ENCODE results near the gene QPCTL. TPM values are rescaled to one million over a fixed set of nuclear protein-coding genes. Genes with fewer than 3 reads are reported as not detected.

QPCTL gene
- 13.7 and 18.0 TPM in 2 replicates for total RNA-seq

- H3K27me3 Mint-ChIP-seq (ENCODE audit: insufficient read depth): no peaks in the 10 kb centered on the region
- no peaks in the 10 kb centered on the region for H3K9me3 Mint-ChIP-seq
- peaks cover 5% of the 10 kb centered on the region for H3K4me1 Mint-ChIP-seq (ENCODE audit: low read depth)
- H3K27ac Mint-ChIP-seq: peak within 1 kb of the TSS; percentile 99
- intact Hi-C loops (cut with micrococcal nuclease): loop anchor here (1.0 to 2.0 kb wide), 15 partner anchors 11 to 1656 kb away; partner anchors contain the start of genes DHX34, DMWD, ERCC1 and FBXO46
- H3K36me3 Mint-ChIP-seq (ENCODE audit: low read depth): peaks cover 21% of the 10 kb centered on the region
- peak; percentile 97 for DNase-seq (ENCODE audit: low spot score)
- H3K4me3 Mint-ChIP-seq: peak within 1 kb of the TSS; percentile 98
Measured at GRCh38 chr19:45692187-45693105, at the start of gene QPCTL. TSS of gene QPCTL (plus strand) at chr19:45692666. CDS start at chr19:45692704, 38 bp downstream.

GRCh38 chr19:45643024-45643926 lies 49.2 kb upstream of the QPCTL start:
- peak overlapping the region; percentile 78 for H3K4me3 Mint-ChIP-seq
- no peaks in the 10 kb centered on the region for H3K9me3 Mint-ChIP-seq
- intact Hi-C loops (cut with micrococcal nuclease): loop anchor here (1.0 to 2.0 kb wide), 9 partner anchors 24 to 220 kb away; partner anchors contain the start of genes OPA3, RTN2, SYMPK and VASP
- no peaks in the 10 kb centered on the region for H3K27me3 Mint-ChIP-seq (ENCODE audit: insufficient read depth)
- peaks cover 37% of the 10 kb centered on the region for H3K4me1 Mint-ChIP-seq (ENCODE audit: low read depth)
- H3K27ac Mint-ChIP-seq: peak overlapping the region; percentile 98
- peaks cover 15% of the 10 kb centered on the region for H3K36me3 Mint-ChIP-seq (ENCODE audit: low read depth)
- DNase-seq (ENCODE audit: low spot score): peak; percentile 86

DNA sequence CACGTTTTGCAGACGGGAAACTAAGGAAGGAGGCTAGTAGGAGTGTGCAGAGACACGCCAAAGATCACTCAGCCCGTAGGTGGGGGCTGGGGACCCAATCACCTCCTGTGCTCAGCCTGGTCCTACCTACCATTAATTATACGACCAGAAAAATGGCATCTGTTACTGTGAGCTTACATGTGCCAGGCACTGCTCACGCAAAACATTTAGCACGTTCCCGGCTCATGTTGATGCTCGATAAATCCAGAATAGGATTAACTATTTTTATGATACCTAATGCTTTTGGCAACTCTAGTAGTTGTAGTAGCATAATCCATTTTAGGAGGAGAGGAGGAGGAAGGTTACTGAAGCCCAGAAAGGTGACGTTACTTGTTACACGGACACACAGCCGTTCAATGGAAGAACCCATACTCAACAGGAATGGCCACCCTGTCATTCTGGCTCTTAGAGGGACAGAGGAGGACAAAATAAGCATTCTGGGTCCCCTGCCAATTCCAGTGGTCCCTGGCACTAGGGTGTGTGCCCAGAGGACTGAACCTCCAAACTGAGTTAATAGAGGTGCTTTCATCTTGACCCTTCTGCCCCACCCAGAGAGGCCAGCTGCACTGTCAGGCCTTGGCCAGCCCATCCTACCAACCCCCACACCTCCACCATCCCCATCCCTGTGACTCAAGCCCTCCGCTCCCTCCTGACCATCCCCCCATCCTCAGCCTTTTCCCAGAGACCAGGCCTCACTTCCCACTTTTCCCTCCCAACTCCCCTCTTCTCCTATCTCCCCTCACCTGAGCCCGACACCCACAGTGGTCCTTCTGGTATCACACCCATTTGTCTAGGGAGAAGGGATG lies 48.3 kb upstream of the QPCTL start:
- DNase-seq (ENCODE audit: low spot score): no peak
- intact Hi-C loops (cut with micrococcal nuclease): loop anchor here (1.0 to 2.0 kb wide), 9 partner anchors 23 to 219 kb away; partner anchors contain the start of genes OPA3, RTN2, SYMPK and VASP
- peak overlapping the region; percentile 78 for H3K4me3 Mint-ChIP-seq
- no peaks in the 10 kb centered on the region for H3K27me3 Mint-ChIP-seq (ENCODE audit: insufficient read depth)
- H3K36me3 Mint-ChIP-seq (ENCODE audit: low read depth): peaks cover 8% of the 10 kb centered on the region
- no peak overlapping the region for H3K27ac Mint-ChIP-seq
- H3K9me3 Mint-ChIP-seq: no peaks in the 10 kb centered on the region
- H3K4me1 Mint-ChIP-seq (ENCODE audit: low read depth): peaks cover 29% of the 10 kb centered on the region

DNA sequence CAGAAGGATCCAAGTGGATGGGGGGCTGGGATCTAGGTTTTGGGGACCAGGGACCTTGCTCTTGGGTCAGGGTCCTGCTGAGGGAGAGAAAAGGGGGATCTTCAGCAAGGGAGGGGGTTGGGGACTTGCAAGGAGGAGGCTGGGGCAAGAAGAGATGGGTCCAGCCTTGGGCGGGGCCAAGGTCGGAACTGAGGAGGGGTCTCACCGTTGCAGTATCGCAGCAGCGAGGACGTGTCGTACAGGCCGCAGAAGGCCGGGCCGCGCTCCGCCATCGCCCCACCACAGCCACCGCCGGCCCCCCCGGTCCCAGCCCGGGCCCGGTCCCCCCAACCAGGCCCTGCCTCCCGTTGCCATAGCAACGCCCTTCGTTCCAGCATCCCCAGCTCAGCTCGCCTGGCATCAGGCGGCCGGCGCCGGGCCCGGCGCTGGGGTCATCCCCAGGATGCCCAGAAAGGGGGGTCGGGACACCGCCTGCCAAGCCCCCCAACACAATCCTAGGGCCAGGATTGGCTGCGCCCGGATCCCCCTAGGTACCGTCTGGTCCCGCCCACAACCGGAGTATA lies 47.3 kb upstream of the QPCTL start:
- H3K36me3 Mint-ChIP-seq (ENCODE audit: low read depth): peaks cover 8% of the 10 kb centered on the region
- intact Hi-C loops (cut with micrococcal nuclease): loop anchor here (1.0 kb wide), 1 partner anchor 47 kb away; the partner anchor contains the start of gene QPCTL
- peak overlapping the region; percentile 88 for H3K4me3 Mint-ChIP-seq
- peaks cover 27% of the 10 kb centered on the region for H3K4me1 Mint-ChIP-seq (ENCODE audit: low read depth)
- H3K27ac Mint-ChIP-seq: peak overlapping the region; percentile 81
- DNase-seq (ENCODE audit: low spot score): no peak
- H3K9me3 Mint-ChIP-seq: no peaks in the 10 kb centered on the region
- H3K27me3 Mint-ChIP-seq (ENCODE audit: insufficient read depth): no peaks in the 10 kb centered on the region

DNA sequence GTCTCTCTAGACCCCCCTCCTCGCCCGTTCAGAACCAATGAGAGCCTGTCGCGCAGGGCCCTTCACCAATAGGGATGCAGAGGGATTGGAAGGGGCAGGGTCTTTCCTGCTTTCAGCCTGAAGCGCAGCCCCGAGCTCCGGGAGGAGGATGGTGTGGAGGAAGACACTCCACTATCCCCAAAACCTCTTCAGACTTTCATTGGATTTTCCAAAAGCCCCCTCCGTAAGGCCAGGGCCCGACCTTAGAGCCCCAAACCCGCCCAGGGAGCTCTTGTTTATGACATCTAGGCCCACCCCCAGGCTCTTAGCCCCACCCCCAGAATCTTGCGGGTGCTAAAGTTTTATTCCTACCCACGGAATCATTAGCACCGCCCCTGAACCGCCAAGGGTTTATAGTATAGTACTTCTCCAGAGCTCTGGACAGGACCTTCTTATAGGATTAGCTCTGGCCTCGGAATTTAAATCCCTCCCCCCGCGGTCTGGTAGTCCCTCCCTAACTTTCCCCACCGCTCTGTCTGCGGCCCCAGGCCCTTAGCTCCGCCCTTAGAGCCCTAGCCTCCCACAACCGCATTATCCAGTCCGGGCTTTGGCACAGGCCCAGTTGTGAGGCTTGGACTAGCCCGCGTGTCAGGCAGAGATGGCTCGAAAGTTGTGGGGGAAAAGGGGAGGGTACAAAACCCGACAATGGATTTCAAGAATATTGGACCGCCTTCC lies 46.7 kb upstream of the QPCTL start:
- DNase-seq (ENCODE audit: low spot score): peak; percentile 81
- peaks cover 7% of the 10 kb centered on the region for H3K36me3 Mint-ChIP-seq (ENCODE audit: low read depth)
- no peaks in the 10 kb centered on the region for H3K27me3 Mint-ChIP-seq (ENCODE audit: insufficient read depth)
- peak overlapping the region; percentile 81 for H3K27ac Mint-ChIP-seq
- H3K4me1 Mint-ChIP-seq (ENCODE audit: low read depth): peaks cover 25% of the 10 kb centered on the region
- intact Hi-C loops (cut with micrococcal nuclease): loop anchor here (1.0 kb wide), 3 partner anchors 32 to 47 kb away; partner anchors contain the start of gene QPCTL
- no peaks in the 10 kb centered on the region for H3K9me3 Mint-ChIP-seq
- H3K4me3 Mint-ChIP-seq: peak overlapping the region; percentile 88

DNA sequence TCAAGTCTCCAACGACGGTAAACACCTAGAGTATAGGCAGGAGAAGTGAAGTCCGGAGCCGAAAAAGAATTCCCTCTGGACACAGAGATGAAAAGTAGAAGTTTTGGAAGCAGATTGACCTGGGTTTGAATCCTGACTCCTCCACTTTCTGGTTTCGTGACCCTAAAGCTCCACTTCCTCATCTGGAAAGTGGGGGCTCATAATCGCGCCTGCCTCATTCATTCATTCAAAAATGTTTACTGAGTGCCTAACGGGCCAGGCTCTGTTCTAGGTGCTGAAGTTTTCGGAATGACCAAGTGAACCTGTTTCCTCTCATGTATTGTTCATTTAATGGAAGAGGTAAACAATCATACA lies 46.1 kb upstream of the QPCTL start:
- Mint-ChIP-seq H3K4me1 (ENCODE audit: low read depth) (peaks cover 19% of the 10 kb centered on the region), H3K27ac (peak overlapping the region; percentile 65), H3K27me3 (ENCODE audit: insufficient read depth) (no peaks in the 10 kb centered on the region), H3K36me3 (ENCODE audit: low read depth) (peaks cover 2% of the 10 kb centered on the region), H3K9me3 (no peaks in the 10 kb centered on the region), H3K4me3 (peak overlapping the region; percentile 88)
- intact Hi-C loops (cut with micrococcal nuclease): loop anchor here (1.0 kb wide), 2 partner anchors 31 to 35 kb away; no protein-coding TSS in a partner anchor
- no peak for DNase-seq (ENCODE audit: low spot score)

GRCh38 chr19:45650722-45651121 lies 41.7 kb upstream of the QPCTL start:
- Mint-ChIP-seq H3K27me3 (ENCODE audit: insufficient read depth) (peaks cover 2% of the 10 kb centered on the region), H3K9me3 (no peaks in the 10 kb centered on the region), H3K4me1 (ENCODE audit: low read depth) (peaks cover 8% of the 10 kb centered on the region), H3K4me3 (no peak overlapping the region), H3K27ac (no peak overlapping the region), H3K36me3 (ENCODE audit: low read depth) (no peaks in the 10 kb centered on the region)
- no peak for DNase-seq (ENCODE audit: low spot score)
- intact Hi-C loops (cut with micrococcal nuclease): no loop called here

- H3K27ac Mint-ChIP-seq: no peak overlapping the region
- peaks cover 3% of the 10 kb centered on the region for H3K27me3 Mint-ChIP-seq (ENCODE audit: insufficient read depth)
- no peaks in the 10 kb centered on the region for H3K9me3 Mint-ChIP-seq
- no peaks in the 10 kb centered on the region for H3K4me1 Mint-ChIP-seq (ENCODE audit: low read depth)
- H3K4me3 Mint-ChIP-seq: no peak overlapping the region
- DNase-seq (ENCODE audit: low spot score): no peak
- intact Hi-C loops (cut with micrococcal nuclease): no loop called here
- H3K36me3 Mint-ChIP-seq (ENCODE audit: low read depth): no peaks in the 10 kb centered on the region
Measured at GRCh38 chr19:45653634-45654033, 38.8 kb upstream of the QPCTL start.

GRCh38 chr19:45655073-45655472 lies 37.4 kb upstream of the QPCTL start:
- no peak for DNase-seq (ENCODE audit: low spot score)
- Mint-ChIP-seq H3K4me3 (no peak overlapping the region), H3K27me3 (ENCODE audit: insufficient read depth) (peaks cover 12% of the 10 kb centered on the region), H3K27ac (no peak overlapping the region), H3K4me1 (ENCODE audit: low read depth) (no peaks in the 10 kb centered on the region), H3K36me3 (ENCODE audit: low read depth) (no peaks in the 10 kb centered on the region), H3K9me3 (no peaks in the 10 kb centered on the region)
- intact Hi-C loops (cut with micrococcal nuclease): no loop called here

DNA sequence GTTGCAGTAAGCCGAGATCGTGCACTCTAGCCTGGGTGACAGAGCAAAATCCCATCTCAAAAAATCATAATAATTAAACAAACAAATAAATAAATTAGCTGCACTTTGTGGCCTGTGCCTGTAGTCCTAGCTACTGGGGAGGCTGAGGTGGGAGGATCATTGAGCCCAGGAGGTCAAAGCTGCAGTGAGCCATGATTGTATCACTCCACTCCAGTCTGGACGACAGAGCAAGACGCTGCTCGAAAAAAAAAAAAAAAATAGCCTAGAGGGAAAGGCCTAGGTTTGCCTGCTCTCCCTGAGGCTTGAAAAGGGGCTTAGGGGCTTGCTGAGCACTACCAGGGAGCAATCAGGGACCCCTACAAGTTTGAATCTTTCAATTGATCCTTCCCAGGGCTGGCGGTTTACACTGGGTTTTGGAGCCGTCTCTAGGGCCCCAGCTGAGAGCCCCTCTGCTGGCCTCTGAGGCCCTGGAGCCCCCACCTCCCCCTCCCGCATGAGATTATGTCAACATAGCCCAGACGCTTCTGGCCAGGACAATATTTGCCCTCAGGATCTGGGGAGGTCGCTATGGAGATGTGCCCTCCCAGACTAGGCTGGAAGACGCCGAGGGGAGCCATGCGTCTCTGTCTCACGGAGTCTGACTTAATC lies 34.8 kb upstream of the QPCTL start:
- H3K36me3 Mint-ChIP-seq (ENCODE audit: low read depth): no peaks in the 10 kb centered on the region
- DNase-seq (ENCODE audit: low spot score): no peak
- no peak overlapping the region for H3K27ac Mint-ChIP-seq
- no peaks in the 10 kb centered on the region for H3K4me1 Mint-ChIP-seq (ENCODE audit: low read depth)
- H3K4me3 Mint-ChIP-seq: no peak overlapping the region
- no peaks in the 10 kb centered on the region for H3K9me3 Mint-ChIP-seq
- intact Hi-C loops (cut with micrococcal nuclease): no loop called here
- H3K27me3 Mint-ChIP-seq (ENCODE audit: insufficient read depth): peaks cover 13% of the 10 kb centered on the region

Data from activated T-helper 1 cell treated with anti-CD3 and anti-CD28 coated beads, Interleukin-12 subunit alpha, Interleukin-12 subunit beta, Interleukin-2, Interleukin-4 antibody, amounts not matched to agents 30 ng/mL and 10 ng/mL and 1 ng/mL, durations not matched to agents 14 hours and 24 hours and 36 hours (primary cell).